GM21528 (cell line): ENCODE measurements around the gene SMCO2.

Experiments
- ATAC-seq: cut with Tn5 transposase; IDR thresholded peaks from one replicate; pipeline ENCODE4 v1.9.1; 2021; ENCODE audit warnings: mild to moderate bottlenecking, moderate library complexity; ENCODE audit not compliant: unreplicated experiment, low FRiP score

The SMCO2 gene

DNA sequence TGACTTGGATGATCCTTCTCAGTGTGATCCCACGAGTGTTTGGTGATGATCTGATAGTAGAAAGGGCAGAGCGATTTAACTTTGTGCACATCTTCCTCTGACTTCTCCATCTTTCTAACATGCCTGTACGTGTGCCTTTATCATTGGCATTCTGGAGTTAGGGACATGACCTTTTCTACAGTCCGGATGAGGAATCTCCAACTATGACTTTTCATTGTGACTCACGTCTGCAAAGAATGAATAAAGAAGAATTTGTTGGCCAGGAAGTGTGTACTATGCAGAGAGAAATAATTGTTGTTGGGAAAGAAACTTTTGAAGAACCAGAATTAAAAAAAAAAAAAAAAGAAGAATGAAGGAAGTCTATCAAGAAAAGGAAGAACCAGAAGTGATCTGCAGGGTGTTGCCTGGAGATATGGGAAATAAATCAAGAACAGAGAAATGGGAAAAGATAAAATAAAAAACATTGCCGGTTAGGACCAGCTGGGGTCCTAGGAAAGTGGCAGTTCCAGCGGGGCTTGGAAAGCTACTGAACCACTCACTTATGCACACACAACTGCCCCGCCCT is 102.8 kb downstream of the SMCO2 start:
- no peak for ATAC-seq

GRCh38 chr12:27549801-27550652 is 103.5 kb downstream of the SMCO2 start:
- no peak for ATAC-seq

- ATAC-seq, result no peak
Measured at GRCh38 chr12:27550653-27550975, 104.1 kb downstream of the SMCO2 start.

DNA sequence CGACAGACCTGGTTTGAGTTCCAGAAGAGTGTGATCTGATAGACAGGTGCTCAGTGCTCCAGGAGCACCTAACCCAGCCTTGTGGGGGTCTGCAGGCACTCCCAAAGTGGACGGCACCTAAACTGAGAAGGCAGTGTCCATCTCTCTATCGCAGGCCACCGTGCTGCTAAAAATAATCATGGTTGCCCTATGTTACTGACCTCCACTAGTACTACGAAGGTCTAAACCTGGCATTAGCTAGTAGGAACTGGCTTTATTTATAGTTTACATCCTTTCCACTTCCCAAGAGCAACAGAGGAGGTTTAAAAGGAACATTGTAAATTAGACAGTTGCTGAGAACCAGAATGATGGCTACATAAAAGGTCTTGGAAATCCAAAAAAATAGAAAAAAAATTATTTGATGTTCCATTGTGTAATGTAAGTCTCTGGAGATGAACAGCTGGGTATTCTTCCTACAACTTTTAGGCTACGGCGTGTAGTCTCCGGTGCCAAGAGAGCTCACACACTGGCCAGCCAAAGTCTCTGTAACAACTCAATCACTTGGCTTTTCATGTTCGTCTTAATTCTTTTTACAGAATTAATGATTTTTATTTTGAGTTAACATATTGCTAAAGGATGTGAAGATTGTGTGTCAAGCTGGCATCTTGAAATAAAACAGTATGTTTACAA is 104.8 kb downstream of the SMCO2 start:
- ATAC-seq, result no peak
